ENCODE measurements around the gene RGS11. TPM values are rescaled to one million over a fixed set of nuclear protein-coding genes. Genes with fewer than 3 reads are reported as not detected.

RGS11 gene
- total RNA-seq, 2 experiments from 2014 or later = not detected

DNA sequence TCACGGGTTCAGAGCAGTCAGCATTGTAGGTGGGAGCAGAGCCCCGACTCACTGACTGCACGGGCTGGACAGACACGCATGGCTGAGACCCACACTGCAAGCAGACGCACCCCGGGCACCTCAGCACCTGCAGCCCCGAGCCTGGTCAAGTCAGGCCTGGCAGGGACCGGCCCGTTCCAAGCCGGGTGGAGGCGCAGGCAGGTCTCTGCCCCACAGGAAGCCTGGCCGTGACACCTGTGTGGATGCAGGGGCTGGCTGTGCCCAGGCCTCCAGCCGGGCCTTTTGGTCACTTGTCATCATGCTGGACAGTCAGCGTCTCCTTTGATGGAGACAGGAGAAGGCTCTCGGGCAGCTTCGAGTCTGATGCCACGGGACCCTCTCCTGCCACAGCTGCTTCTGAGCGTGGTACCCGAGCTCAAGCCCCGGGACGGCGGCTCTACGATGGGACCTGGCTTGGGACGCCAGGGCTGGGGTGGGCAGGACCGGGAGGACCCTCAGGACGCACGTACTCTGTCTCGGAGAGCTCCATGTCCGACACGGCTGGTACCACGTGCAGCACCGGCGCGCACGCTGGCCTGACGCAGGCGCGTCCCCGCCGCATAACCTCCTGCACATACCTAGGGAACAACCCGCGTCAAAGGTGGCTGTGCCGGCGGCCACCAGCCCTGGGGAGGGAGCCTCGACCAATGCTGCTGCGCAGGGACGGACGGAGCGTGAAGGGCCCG lies 15.1 kb upstream of the RGS11 start:
- ATAC-seq = no peak

DNA sequence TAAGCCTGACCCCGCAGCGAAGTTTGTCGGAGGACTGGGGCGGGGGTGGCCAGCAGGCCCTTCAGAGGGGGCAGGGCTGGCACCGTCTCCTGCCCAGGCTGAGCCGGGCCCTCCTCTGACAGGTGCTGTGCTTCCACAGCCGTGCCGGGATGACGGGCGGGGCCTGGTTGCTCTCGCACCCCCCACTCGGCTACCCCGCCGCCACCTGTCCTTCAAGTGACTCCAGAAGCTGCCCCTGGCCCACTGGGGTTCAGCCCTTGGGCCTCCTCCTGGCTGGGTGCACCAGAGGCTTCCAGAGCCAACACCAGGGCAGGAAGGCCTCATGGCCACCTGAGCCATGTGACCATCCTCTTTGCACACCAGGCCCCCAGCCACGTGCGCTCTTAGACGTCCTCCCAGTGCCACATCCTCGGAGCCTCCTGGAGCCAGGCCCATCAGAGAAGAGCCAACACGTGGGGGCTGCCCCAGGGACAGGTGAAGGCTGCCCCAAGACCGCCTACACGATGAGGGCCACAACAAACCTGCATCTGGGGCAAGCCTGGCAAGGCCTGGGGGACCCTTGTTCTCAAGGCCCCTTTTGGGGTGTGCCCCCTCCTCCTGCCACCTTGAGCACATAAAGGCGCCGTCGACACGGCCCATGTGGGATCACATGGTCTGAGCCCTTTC lies 14.4 kb upstream of the RGS11 start:
- ATAC-seq = no peak
- TF ChIP-seq, protein P1, sequence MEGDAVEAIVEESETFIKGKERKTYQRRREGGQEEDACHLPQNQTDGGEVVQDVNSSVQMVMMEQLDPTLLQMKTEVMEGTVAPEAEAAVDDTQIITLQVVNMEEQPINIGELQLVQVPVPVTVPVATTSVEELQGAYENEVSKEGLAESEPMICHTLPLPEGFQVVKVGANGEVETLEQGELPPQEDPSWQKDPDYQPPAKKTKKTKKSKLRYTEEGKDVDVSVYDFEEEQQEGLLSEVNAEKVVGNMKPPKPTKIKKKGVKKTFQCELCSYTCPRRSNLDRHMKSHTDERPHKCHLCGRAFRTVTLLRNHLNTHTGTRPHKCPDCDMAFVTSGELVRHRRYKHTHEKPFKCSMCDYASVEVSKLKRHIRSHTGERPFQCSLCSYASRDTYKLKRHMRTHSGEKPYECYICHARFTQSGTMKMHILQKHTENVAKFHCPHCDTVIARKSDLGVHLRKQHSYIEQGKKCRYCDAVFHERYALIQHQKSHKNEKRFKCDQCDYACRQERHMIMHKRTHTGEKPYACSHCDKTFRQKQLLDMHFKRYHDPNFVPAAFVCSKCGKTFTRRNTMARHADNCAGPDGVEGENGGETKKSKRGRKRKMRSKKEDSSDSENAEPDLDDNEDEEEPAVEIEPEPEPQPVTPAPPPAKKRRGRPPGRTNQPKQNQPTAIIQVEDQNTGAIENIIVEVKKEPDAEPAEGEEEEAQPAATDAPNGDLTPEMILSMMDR (IDR thresholded peaks at IDR 0.05) = no peak
- H3K27ac Mint-ChIP-seq = no peak overlapping the region
- H3K9me3 Mint-ChIP-seq = no peaks in the 10 kb centered on the region
- H3K4me3 Mint-ChIP-seq = no peak overlapping the region
- no peaks in the 10 kb centered on the region for H3K4me1 Mint-ChIP-seq (ENCODE audit: low read depth)
- intact Hi-C loops (cut with micrococcal nuclease) = no loop called here
- no peaks in the 10 kb centered on the region for H3K27me3 Mint-ChIP-seq
- H3K36me3 Mint-ChIP-seq (ENCODE audit: low read depth) = peaks cover 12% of the 10 kb centered on the region
- ChIA-PET POLR2A (no interaction called here), CTCF (no interaction called here)
- DNase-seq = no peak

More for the DNA sequence above, 15.1 kb upstream of the RGS11 start:
- no peak overlapping the region for H3K27ac Mint-ChIP-seq
- CTCF ChIA-PET = no interaction called here
- no peak for DNase-seq
- H3K27me3 Mint-ChIP-seq = no peaks in the 10 kb centered on the region
- peaks cover 12% of the 10 kb centered on the region for H3K36me3 Mint-ChIP-seq (ENCODE audit: low read depth)
- H3K4me1 Mint-ChIP-seq (ENCODE audit: low read depth) = no peaks in the 10 kb centered on the region
- intact Hi-C loops (cut with micrococcal nuclease) = no loop called here
- H3K9me3 Mint-ChIP-seq = no peaks in the 10 kb centered on the region
- POLR2A ChIA-PET = no interaction called here
- no peak overlapping the region for H3K4me3 Mint-ChIP-seq
- TF ChIP-seq, protein P1 (IDR thresholded peaks at IDR 0.05) = no peak

DNA sequence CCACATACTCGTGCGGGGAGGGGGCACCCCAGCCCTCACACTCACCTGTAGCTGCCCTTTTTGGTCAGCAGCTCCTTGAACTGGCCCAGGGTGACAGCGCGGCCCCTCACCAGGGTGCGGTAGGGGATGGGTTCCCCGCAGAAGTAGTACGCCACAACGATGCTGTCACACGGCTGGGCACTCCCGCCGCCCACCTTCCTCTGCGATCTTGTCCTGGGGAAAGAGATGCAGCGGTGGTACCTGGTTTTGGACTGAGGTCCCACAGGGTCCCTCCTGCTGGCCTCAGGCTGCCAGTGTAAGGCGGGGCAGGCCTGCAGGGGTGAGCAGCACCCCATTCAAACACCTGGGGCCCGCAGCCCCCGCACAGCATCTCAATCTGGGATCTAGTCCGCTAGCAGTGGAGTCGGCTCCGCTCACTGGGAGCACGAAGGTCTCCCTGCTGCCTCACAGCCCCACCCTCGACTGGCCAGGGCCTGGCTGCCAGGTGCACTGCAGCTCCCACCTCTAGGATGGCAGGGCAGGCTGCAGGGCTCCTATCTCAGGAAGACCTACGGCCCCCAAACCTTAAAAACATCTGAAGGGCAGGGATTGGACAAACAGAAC lies 13.8 kb upstream of the RGS11 start:
- no peaks in the 10 kb centered on the region for H3K27me3 Mint-ChIP-seq
- CTCF ChIA-PET = no interaction called here
- no peak overlapping the region for H3K4me3 Mint-ChIP-seq
- no peak for DNase-seq
- H3K9me3 Mint-ChIP-seq = no peaks in the 10 kb centered on the region
- intact Hi-C loops (cut with micrococcal nuclease) = no loop called here
- H3K4me1 Mint-ChIP-seq (ENCODE audit: low read depth) = no peaks in the 10 kb centered on the region
- ATAC-seq = no peak
- TF ChIP-seq, protein P1 (IDR thresholded peaks at IDR 0.05) = no peak
- H3K36me3 Mint-ChIP-seq (ENCODE audit: low read depth) = peaks cover 12% of the 10 kb centered on the region
- POLR2A ChIA-PET = no interaction called here
- no peak overlapping the region for H3K27ac Mint-ChIP-seq

DNA sequence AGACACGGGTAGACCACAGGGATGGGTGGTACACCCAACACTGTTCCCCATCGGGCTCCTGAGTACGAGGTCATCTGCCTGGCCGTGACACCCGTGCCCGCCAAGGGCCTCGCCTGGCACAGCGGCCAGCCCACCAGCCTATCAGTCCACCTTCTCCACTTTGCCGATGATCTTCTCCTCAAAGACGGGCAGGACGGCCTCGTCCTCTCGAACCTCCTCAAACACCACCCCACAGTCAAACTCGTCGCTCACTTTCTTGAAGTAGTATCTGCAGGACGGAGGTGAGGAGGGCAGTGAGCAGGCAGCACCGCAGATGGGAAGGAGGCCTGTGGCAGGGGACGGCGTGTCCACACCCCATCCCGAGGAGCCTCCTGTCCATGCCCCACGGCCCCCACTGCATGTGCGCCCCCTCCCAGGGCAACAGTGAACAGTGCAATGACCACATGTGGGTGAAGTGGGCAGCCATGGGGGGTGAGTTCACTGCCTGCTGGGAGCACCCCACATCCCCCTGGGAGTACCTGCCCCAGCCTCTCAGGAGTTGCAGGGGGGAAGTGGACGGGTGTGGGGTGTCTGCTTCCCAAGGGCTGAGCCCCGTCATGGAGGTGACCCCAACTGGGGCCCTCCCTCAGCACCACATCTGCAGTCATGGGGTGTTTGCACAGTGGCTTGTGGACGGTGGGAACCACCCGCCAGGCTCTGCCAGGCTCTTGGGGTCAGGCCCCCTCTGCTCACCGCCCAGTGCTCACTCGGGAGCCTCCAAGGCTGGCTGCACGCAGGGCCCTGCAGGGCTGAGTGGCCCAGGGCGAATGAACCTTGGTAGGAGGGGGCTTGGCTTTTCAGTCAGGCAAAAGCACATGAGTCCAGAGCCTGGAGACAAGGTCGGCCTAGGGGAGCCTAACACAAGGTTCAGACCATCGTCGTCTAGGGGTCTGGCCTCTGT lies 12.5 kb upstream of the RGS11 start:
- Mint-ChIP-seq H3K27ac (no peak overlapping the region), H3K9me3 (no peaks in the 10 kb centered on the region), H3K27me3 (no peaks in the 10 kb centered on the region), H3K36me3 (ENCODE audit: low read depth) (peaks cover 12% of the 10 kb centered on the region), H3K4me3 (no peak overlapping the region), H3K4me1 (ENCODE audit: low read depth) (no peaks in the 10 kb centered on the region)
- intact Hi-C loops (cut with micrococcal nuclease) = no loop called here
- ChIA-PET POLR2A (no interaction called here), CTCF (no interaction called here)
- TF ChIP-seq, protein P1 (IDR thresholded peaks at IDR 0.05) = no peak
- ATAC-seq (no peak), DNase-seq (no peak)
